ENCODE results near the gene SPACDR.
A peak's percentile ranks its signal among the peaks of the same experiment; 100 is the strongest.

Gene SPACDR

DNA sequence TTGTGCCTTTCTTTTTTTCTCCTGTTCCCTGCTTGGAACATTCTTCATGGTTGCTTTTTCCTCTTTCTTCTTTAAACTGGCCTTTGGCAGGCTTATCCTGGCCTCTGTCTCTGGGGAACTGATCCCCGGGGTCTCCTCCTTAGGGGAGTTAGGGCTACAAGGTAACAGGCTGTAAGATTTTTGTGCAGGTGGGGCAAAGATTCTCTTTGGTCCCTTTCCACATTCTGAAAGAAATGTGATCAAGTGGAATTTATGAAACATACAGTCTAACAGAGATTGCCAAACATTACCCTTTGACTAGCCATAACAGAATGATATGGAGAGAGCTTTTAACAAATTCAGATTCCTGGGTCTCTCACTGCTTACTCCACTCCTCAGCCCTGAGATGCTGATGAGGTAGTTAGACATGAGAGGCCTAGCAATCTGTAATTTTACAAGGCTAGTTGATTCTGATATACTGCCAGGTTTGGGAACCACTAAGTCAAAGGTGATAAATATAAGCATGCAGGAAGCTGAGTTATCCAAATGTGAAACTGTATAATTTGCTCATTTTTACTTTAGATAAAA, 44.3 kb downstream of the SPACDR start:
- DNase-seq (ENCODE audit: low spot score): no peak

DNA sequence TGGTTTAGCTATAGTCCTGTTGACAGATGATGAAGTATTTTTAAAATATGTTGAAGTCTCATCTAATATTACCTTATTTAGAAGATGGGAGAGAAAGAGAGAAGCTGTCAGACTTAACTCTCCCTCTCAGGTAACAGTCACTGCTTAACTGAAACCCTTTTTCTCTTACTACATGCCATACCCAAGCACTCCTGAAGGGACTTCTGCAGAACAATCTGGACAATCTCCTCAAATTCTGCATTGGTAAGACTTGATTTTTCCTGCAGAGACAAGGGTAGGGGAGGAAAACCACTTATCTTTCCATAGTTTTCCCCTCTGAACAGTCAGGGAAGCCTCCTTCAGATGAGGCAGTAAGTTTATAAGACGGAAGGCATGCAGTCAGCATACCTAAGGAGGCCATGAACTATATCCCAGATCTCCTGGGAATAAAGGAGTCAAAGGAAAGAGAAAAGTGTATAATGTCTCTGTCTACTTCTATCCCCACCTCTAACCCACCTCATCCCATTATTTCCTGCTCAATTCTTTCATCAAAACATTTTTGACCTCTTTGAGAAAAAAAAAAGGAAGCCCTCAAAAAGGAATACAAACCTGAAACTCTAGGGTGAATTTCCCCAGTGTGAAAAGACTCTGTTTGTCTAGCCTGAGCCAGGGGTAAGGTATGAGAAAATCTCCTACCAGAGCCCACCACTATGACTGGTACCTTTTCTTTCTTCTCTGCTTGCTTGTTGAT, 45.0 kb downstream of the SPACDR start:
- no peak for DNase-seq (ENCODE audit: low spot score)

DNA sequence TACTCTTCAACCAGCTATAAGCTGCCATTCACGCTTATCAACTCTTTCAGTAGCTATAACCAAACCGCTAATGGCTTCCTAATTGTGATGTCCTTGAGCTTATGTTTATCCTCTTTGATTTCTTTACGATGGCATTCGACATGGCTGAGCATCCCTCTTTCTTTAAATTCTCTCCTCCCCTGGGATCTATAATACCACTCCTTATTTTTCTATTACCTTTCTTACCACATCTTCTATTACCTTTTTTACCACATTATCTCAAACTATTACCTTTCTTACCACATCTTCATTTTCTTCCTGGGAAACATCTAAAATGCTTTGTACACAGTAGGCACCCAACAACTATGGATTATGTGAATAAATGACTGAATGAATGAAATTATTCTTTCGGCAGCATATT, 48.6 kb downstream of the SPACDR start:
- DNase-seq (ENCODE audit: low spot score): no peak

DNA sequence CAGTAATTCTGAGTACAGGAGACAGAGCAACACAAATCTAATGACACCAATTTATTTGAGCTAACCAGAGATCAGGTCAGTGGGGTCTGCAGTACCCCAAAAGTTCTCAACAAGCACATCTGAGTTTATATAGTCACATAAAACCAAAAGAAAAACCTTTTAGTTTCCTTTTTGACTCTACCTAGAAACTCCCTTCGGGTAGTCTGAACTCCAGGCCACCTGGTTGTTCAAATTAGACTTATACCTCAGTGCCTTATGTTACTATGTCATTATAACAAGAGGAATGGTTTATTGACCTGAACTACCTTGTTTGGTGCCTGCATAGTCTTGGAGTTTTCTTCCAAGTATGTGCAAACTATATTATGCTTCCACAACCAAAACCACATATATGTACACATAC, 50.2 kb downstream of the SPACDR start:
- DNase-seq (ENCODE audit: low spot score): no peak

DNA sequence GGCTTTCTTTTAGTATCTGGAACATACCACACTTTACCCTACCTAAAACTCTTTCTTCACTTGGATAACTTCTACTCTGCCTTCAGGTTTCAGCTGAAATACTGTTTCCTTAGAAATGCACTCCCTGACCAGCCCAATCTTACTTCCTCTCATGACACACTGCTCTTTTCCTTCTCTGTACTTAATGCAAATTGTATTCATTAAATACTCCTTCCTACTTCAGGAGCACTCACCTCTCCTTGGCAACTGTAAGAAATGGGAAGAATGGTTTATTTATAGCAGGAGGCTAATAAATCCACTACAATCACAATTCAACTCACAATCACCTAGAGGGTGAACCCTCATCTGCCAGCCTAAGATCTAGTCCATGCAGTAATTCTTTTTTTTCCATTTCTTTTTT, 50.7 kb downstream of the SPACDR start:
- no peak for DNase-seq (ENCODE audit: low spot score)

DNA sequence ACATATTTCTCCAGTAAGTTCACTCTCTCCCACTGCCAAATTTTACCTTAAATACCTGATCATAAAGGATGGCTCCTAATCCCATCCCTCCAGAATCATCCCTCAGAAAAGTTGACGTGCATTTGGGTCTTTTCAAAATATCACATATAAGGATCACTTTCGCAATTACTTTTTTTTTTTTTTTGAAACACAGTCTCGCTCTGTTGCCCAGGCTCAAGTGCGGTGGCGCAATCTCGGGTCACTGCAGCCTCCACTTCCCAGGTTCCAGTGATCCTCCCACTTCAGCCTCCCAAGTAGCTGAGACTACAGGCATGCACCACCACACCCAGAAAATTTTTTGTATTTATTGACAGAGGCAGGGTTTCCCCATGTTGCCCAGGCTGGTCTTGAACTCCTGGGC, 53.0 kb downstream of the SPACDR start:
- no peak for DNase-seq (ENCODE audit: low spot score)

DNA sequence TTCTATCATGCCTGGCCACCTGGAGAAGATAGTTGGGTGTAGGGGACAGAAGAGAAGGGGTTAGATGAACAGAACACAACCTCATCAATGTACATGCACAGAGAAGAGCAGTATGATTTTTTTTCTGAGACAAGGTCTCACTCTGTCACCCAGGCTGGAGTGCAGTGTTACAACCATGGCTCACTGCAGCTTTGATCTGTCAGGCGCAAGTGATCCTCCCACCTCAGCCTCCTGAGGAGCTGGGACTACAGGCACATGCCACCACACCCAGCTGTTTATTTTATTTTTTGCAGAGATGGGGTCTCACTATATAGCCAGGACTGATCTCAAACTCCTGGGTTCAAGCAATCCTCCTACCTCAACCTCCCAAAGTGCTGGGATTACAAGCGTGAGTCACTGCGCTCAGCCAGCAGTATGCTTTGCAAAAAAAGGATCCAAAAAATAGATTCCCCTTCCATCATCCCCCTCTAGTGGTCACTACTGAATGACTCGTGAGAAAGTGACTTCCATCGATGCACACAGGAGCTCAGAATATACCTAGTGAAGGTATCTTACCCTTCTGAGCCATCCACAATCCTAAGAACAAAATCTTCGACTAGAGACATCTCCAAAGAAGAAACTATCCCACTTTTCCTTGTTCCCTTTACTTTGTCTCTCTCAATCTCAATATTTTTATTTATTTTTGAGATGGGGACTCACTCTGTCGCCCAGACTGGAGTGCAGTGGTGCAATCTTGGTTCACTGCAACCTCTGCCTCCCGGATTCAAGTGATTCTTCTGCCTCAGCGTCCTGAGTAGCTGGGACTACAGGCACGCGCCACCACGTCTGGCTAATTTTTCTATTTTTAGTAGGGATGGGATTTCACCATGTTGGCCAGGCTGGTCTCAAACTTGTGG, 56.5 kb downstream of the SPACDR start:
- DNase-seq (ENCODE audit: low spot score): peak; percentile 65

DNA sequence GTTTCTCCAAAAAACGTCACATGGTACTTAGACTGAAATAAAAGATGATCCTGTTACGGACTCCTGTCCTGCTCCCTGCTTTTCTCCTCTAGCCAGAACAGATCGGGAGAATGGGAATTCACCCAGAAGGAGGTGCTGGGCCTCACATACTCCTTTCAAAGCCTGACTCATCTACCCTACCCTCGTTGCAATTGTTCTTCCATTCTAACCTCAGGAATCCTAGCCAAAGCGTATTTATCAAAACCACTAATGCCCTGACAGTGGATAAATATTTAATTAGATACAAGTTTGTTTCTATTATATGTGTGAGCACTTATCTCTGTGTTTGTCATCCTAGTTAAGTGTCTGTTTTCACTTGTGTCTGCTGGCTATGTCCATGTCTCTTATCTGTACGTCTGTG, 57.3 kb downstream of the SPACDR start:
- no peak for DNase-seq (ENCODE audit: low spot score)
